Measurements from ENCODE around the gene TTC17. TPM values are rescaled to one million over a fixed set of nuclear protein-coding genes. Genes with fewer than 3 reads are reported as not detected.

Gene TTC17
- total RNA-seq, 1 donor from 2014 or later: 93.7 TPM

GRCh38 chr11:43518408-43519160 is 159.9 kb downstream of the TTC17 start:
- TF ChIP-seq, protein P1, sequence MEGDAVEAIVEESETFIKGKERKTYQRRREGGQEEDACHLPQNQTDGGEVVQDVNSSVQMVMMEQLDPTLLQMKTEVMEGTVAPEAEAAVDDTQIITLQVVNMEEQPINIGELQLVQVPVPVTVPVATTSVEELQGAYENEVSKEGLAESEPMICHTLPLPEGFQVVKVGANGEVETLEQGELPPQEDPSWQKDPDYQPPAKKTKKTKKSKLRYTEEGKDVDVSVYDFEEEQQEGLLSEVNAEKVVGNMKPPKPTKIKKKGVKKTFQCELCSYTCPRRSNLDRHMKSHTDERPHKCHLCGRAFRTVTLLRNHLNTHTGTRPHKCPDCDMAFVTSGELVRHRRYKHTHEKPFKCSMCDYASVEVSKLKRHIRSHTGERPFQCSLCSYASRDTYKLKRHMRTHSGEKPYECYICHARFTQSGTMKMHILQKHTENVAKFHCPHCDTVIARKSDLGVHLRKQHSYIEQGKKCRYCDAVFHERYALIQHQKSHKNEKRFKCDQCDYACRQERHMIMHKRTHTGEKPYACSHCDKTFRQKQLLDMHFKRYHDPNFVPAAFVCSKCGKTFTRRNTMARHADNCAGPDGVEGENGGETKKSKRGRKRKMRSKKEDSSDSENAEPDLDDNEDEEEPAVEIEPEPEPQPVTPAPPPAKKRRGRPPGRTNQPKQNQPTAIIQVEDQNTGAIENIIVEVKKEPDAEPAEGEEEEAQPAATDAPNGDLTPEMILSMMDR (IDR thresholded peaks at IDR 0.05): no peak
- H3K27ac Mint-ChIP-seq (ENCODE audit: unreplicated experiment): no peak overlapping the region
- no peaks in the 10 kb centered on the region for H3K4me1 Mint-ChIP-seq (ENCODE audit: unreplicated experiment)
- H3K27me3 Mint-ChIP-seq (ENCODE audit: unreplicated experiment): peaks cover 6% of the 10 kb centered on the region
- DNase-seq (ENCODE audit: extremely low spot score, unreplicated experiment): no peak
- peaks cover under 1% of the 10 kb centered on the region for H3K9me3 Mint-ChIP-seq (ENCODE audit: unreplicated experiment)
- H3K36me3 Mint-ChIP-seq (ENCODE audit: unreplicated experiment): no peaks in the 10 kb centered on the region
- no peak overlapping the region for H3K4me3 Mint-ChIP-seq (ENCODE audit: unreplicated experiment)

DNA sequence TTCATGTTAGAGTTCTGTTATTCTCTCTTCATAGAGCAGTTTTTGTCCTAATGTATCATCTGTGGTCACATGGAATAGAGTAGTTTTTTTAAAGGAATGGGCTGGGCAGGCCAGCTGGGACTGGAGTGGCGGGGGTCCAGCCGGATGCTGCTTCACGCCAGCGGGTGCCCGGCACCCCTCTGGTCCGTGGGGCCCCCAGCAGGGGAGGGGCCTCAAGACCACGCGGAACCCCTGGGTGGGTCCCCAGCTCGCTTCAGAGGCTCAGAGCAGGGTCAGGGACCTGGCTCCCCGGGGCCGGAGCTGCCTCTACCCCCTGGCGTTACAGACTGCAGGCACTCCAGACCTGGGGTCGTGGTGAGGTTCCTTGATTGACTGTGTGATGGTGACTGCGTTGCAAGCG is 162.8 kb downstream of the TTC17 start:
- no peaks in the 10 kb centered on the region for H3K36me3 Mint-ChIP-seq (ENCODE audit: unreplicated experiment)
- TF ChIP-seq, protein P1 (IDR thresholded peaks at IDR 0.05): no peak
- no peaks in the 10 kb centered on the region for H3K4me1 Mint-ChIP-seq (ENCODE audit: unreplicated experiment)
- no peaks in the 10 kb centered on the region for H3K9me3 Mint-ChIP-seq (ENCODE audit: unreplicated experiment)
- H3K27ac Mint-ChIP-seq (ENCODE audit: unreplicated experiment): no peak overlapping the region
- peaks cover 6% of the 10 kb centered on the region for H3K27me3 Mint-ChIP-seq (ENCODE audit: unreplicated experiment)
- H3K4me3 Mint-ChIP-seq (ENCODE audit: unreplicated experiment): no peak overlapping the region
- DNase-seq (ENCODE audit: extremely low spot score, unreplicated experiment): no peak

DNA sequence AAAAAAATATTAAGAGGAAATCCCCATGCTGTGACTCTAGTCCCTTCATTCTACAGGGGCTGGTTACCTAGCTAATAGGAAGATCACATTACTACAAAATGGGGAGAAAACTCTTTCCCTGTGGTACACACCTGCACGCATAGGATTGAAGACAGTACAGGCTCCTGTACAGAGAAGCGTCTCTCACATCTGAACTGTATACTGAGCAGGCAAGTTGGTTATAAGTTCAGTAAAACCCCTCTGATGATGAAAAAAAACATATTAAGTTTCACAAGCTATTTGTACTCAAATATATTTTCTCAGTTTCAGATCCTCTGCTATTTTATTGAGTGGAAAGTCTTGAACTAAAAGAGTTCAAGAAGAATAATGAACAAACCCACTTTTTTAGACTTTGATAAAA is 164.9 kb downstream of the TTC17 start:
- H3K36me3 Mint-ChIP-seq (ENCODE audit: unreplicated experiment): no peaks in the 10 kb centered on the region
- H3K27me3 Mint-ChIP-seq (ENCODE audit: unreplicated experiment): peaks cover 6% of the 10 kb centered on the region
- H3K4me3 Mint-ChIP-seq (ENCODE audit: unreplicated experiment): no peak overlapping the region
- H3K4me1 Mint-ChIP-seq (ENCODE audit: unreplicated experiment): no peaks in the 10 kb centered on the region
- DNase-seq (ENCODE audit: extremely low spot score, unreplicated experiment): no peak
- no peak overlapping the region for H3K27ac Mint-ChIP-seq (ENCODE audit: unreplicated experiment)
- TF ChIP-seq, protein P1 (IDR thresholded peaks at IDR 0.05): no peak
- H3K9me3 Mint-ChIP-seq (ENCODE audit: unreplicated experiment): no peaks in the 10 kb centered on the region

- no peak for DNase-seq (ENCODE audit: extremely low spot score, unreplicated experiment)
- H3K4me1 Mint-ChIP-seq (ENCODE audit: unreplicated experiment): no peaks in the 10 kb centered on the region
- H3K4me3 Mint-ChIP-seq (ENCODE audit: unreplicated experiment): no peak overlapping the region
- H3K27ac Mint-ChIP-seq (ENCODE audit: unreplicated experiment): no peak overlapping the region
- H3K27me3 Mint-ChIP-seq (ENCODE audit: unreplicated experiment): peaks cover 25% of the 10 kb centered on the region
- TF ChIP-seq, protein P1 (IDR thresholded peaks at IDR 0.05): no peak
- H3K9me3 Mint-ChIP-seq (ENCODE audit: unreplicated experiment): no peaks in the 10 kb centered on the region
- no peaks in the 10 kb centered on the region for H3K36me3 Mint-ChIP-seq (ENCODE audit: unreplicated experiment)
These were observed 173.3 kb downstream of the TTC17 start for GRCh38 chr11:43532041-43532440.

GRCh38 chr11:43537833-43538615 is 179.3 kb downstream of the TTC17 start:
- H3K9me3 Mint-ChIP-seq (ENCODE audit: unreplicated experiment): peaks cover 7% of the 10 kb centered on the region
- no peak overlapping the region for H3K27ac Mint-ChIP-seq (ENCODE audit: unreplicated experiment)
- no peak for DNase-seq (ENCODE audit: extremely low spot score, unreplicated experiment)
- no peaks in the 10 kb centered on the region for H3K4me1 Mint-ChIP-seq (ENCODE audit: unreplicated experiment)
- H3K4me3 Mint-ChIP-seq (ENCODE audit: unreplicated experiment): no peak overlapping the region
- H3K27me3 Mint-ChIP-seq (ENCODE audit: unreplicated experiment): peaks cover 36% of the 10 kb centered on the region
- TF ChIP-seq, protein P1 (IDR thresholded peaks at IDR 0.05): no peak
- H3K36me3 Mint-ChIP-seq (ENCODE audit: unreplicated experiment): no peaks in the 10 kb centered on the region

Data from osteocyte (in vitro differentiated cells).